Osteoblast (primary cell): ENCODE data around the gene RGS1. TPM values are rescaled to one million over a fixed set of nuclear protein-coding genes. Genes with fewer than 3 reads are reported as not detected.

ENCODE experiments used
- DNase-seq: peaks from one replicate; pipeline ENCODE4 v3.0.0; 2011; ENCODE audit warnings: low spot score, mixed read lengths; ENCODE audit not compliant: insufficient read length; ENCODE audit errors: missing footprints
- H2AFZ ChIP-seq: 2 replicates; pipeline ENCODE4 v1.6.0; 2011; ENCODE audit warnings: mild to moderate bottlenecking, low read length
- H3K27ac ChIP-seq: 2 replicates; pipeline ENCODE4 v1.5.1; 2011; ENCODE audit warnings: mild to moderate bottlenecking, low read depth, low read length, moderate library complexity
- H3K27me3 ChIP-seq: 2 replicates; pipeline ENCODE4 v1.6.0; 2012; ENCODE audit warnings: mild to moderate bottlenecking, control low read depth, inconsistent platforms, low read length, moderate library complexity; ENCODE audit not compliant: insufficient read depth
- H3K36me3 ChIP-seq: 2 replicates; pipeline ENCODE4 v1.5.1; 2011; ENCODE audit warnings: mild to moderate bottlenecking, low read length, control low read depth, moderate library complexity; ENCODE audit not compliant: insufficient read depth
- H3K4me1 ChIP-seq: 2 replicates; pipeline ENCODE4 v1.5.1; 2011; ENCODE audit warnings: mild to moderate bottlenecking, low read length, control low read depth, moderate library complexity; ENCODE audit not compliant: insufficient read depth
- H3K4me2 ChIP-seq: 2 replicates; pipeline ENCODE4 v1.6.0; 2011; ENCODE audit warnings: mild to moderate bottlenecking, low read length; ENCODE audit not compliant: insufficient read depth
- H3K4me3 ChIP-seq: fragments of 200-600 bp; sonication (generic); 3 replicates; pipeline ENCODE4 v1.5.1; 2012; ENCODE audit warnings: mild to moderate bottlenecking, low read length, inconsistent platforms; ENCODE audit not compliant: insufficient read depth
- H3K79me2 ChIP-seq: 2 replicates; pipeline ENCODE4 v1.6.0; 2012; ENCODE audit warnings: mild to moderate bottlenecking, low read length, control low read depth, inconsistent platforms; ENCODE audit not compliant: insufficient read depth
- H3K9me3 ChIP-seq: 2 replicates; pipeline ENCODE4 v1.5.1; 2011; ENCODE audit warnings: low read depth, low read length, control low read depth
- H4K20me1 ChIP-seq: 2 replicates; pipeline ENCODE4 v1.6.0; 2012; ENCODE audit warnings: mild to moderate bottlenecking, low read length, control low read depth; ENCODE audit not compliant: insufficient read depth
- CTCF ChIP-seq: IDR thresholded peaks from 2 replicates; pipeline ENCODE4 v1.5.1; 2011; ENCODE audit warnings: mild to moderate bottlenecking, low read depth, low read length, moderate library complexity; ENCODE audit errors: extremely low read depth
- total RNA-seq: library from RNA; depleted of rRNA; stranded (reverse); fragments of >200 nt; gene quantifications from 2 replicates; pipeline ENCODE4 v1.2.3, GENCODE V29; 2012

RGS1 gene
- total RNA-seq, 1 donor, result not detected

GRCh38 chr1:192629612-192630011 lies 54.0 kb downstream of the RGS1 start:
- H3K36me3 ChIP-seq, result no peaks in the 10 kb centered on the region
- no peaks in the 10 kb centered on the region for H4K20me1 ChIP-seq
- TF ChIP-seq CTCF, result no peak
- no peaks in the 10 kb centered on the region for H3K4me1 ChIP-seq
- H3K4me2 ChIP-seq, result no peak overlapping the region
- DNase-seq, result no peak
- no peaks in the 10 kb centered on the region for H3K9me3 ChIP-seq
- H3K27me3 ChIP-seq, result no peaks in the 10 kb centered on the region
- H2AFZ ChIP-seq, result no peak overlapping the region
- H3K79me2 ChIP-seq, result no peaks in the 10 kb centered on the region
- no peak overlapping the region for H3K4me3 ChIP-seq
- H3K27ac ChIP-seq, result no peak overlapping the region

Other genes starting within 250 kb of the RGS1 start
- not detected in 2 replicates for gene RGS13, start 60.4 kb downstream of the RGS1 start, total RNA-seq
- gene RGS2, start 233.3 kb downstream of the RGS1 start, total RNA-seq, result 5.6 and 5.8 TPM in 2 replicates